CD4-positive, CD25-positive, alpha-beta regulatory T cell (primary cell): ENCODE measurements around the gene FASTKD3. TPM values are rescaled to one million over a fixed set of nuclear protein-coding genes. Genes with fewer than 3 reads are reported as not detected.

Experiments used
- ATAC-seq, 2 donors: fragments of 150-1000 bp; cut with Tn5 transposase; one replicate each; pipeline ENCODE4 v1.10.0; 2021; ENCODE audit warnings: low read depth in 2 of 2, moderate number of reproducible peaks in 2 of 2, moderate library complexity in 1 of 2
- DNase-seq, 3 donors: peaks; one replicate each; pipeline versions ENCODE4 v3.0.0 to v3.0.0-alpha.2; 2012 to 2022; ENCODE audit warnings: mixed read lengths in 1 of 3
- H3K27ac ChIP-seq: one replicate; pipeline ENCODE4 v1.7.0; 2013; ENCODE audit warnings: mild to moderate bottlenecking, low read length; ENCODE audit not compliant: insufficient read depth, poor library complexity, severe bottlenecking
- H3K27me3 ChIP-seq: one replicate; pipeline ENCODE4 v1.7.0; 2013; ENCODE audit warnings: low read length; ENCODE audit not compliant: control insufficient read depth, insufficient read depth
- H3K36me3 ChIP-seq: one replicate; pipeline ENCODE4 v1.7.0; 2013; ENCODE audit warnings: mild to moderate bottlenecking, low read length, moderate library complexity; ENCODE audit not compliant: control insufficient read depth, insufficient read depth
- H3K4me1 ChIP-seq: 2 replicates; pipeline ENCODE4 v1.7.0; 2013; ENCODE audit warnings: mild to moderate bottlenecking, low read length; ENCODE audit not compliant: insufficient read depth, control insufficient read depth, poor library complexity, severe bottlenecking
- H3K4me3 ChIP-seq: one replicate; pipeline ENCODE4 v1.7.0; 2013; ENCODE audit warnings: low read depth, mild to moderate bottlenecking, low read length, moderate library complexity
- H3K9me3 ChIP-seq, 2 experiments: 1 replicate in 1 of 2; 2 replicates in 1 of 2; pipeline ENCODE4 v1.7.0; 2013; ENCODE audit warnings: low read length in 2 of 2, mild to moderate bottlenecking in 1 of 2, moderate library complexity in 1 of 2; ENCODE audit not compliant: control insufficient read depth in 2 of 2
- H3K27ac Mint-ChIP-seq, 3 donors: one replicate each; pipeline ENCODE4 v1.8.0; 2020 to 2022; ENCODE audit warnings: mild to moderate bottlenecking in 3 of 3, mixed read lengths in 3 of 3, moderate library complexity in 2 of 3
- H3K27me3 Mint-ChIP-seq: one replicate; pipeline ENCODE4 v1.8.0; 2022; ENCODE audit warnings: mild to moderate bottlenecking, mixed read lengths
- H3K36me3 Mint-ChIP-seq: one replicate; pipeline ENCODE4 v1.8.0; 2020; ENCODE audit warnings: mixed read lengths
- H3K4me1 Mint-ChIP-seq, 4 donors: one replicate each; pipeline ENCODE4 v1.8.0; 2020 to 2022; ENCODE audit warnings: mixed read lengths in 4 of 4, mild to moderate bottlenecking in 1 of 4
- H3K4me3 Mint-ChIP-seq, 4 donors: one replicate each; pipeline ENCODE4 v1.8.0; 2020 to 2022; ENCODE audit warnings: mild to moderate bottlenecking in 4 of 4, mixed read lengths in 4 of 4, moderate library complexity in 3 of 4
- H3K9me3 Mint-ChIP-seq, 7 donors: one replicate each; pipeline ENCODE4 v1.8.0; 2020 to 2022; ENCODE audit warnings: mixed read lengths in 7 of 7, mild to moderate bottlenecking in 3 of 7, moderate library complexity in 2 of 7
- polyA plus RNA-seq, 4 donors: library from polyadenylated mRNA; unstranded; fragments of 300-500 nt; fragmentation: Illumina TruSeq; gene quantifications; one replicate each; pipeline ENCODE4 v1.2.3, GENCODE V29; 2021
- total RNA-seq: library from RNA; stranded (reverse); gene quantifications from one replicate; pipeline ENCODE4 v1.2.3, GENCODE V29; 2022

The FASTKD3 gene
- total and polyA plus RNA-seq, 5 donors from 2014 or later: 7.0 to 16.8 (median 15.2) TPM

DNA sequence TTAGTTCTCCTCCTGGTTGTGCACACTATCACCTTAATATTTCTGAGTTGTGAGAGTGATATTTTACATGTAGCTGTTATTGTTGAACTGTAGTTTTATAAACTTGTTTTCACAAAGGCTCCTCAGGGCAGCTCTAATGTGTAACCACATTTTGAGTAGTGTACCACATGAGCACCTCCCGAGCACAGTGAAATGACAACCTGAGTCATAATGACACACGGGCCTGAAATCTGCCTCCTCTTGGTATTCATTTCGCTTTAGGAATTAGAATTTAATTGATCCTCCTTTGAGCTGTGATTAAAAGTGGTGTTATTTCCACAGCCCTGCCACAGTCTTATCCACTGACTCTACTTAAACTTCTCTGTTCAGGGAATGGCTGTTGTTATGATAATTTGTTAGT lies 8.0 kb upstream of the FASTKD3 start:
- H3K36me3 Mint-ChIP-seq: peaks cover 54% of the 10 kb centered on the region
- H3K4me3 Mint-ChIP-seq: peak overlapping the region in 3 of 4 donors; percentile 53 to 62 (median 56)
- H3K4me1 ChIP-seq: peaks cover 50% of the 10 kb centered on the region
- H3K27me3 ChIP-seq: no peaks in the 10 kb centered on the region
- H3K36me3 ChIP-seq: peaks cover 71% of the 10 kb centered on the region
- DNase-seq (peak in 2 of 3 donors; percentile 24 to 52), ATAC-seq (peak; percentile 62 to 70)
- peak overlapping the region; percentile 64 for H3K4me3 ChIP-seq
- H3K9me3 Mint-ChIP-seq: no peaks in the 10 kb centered on the region
- peaks cover 40 to 79% (median 60%) of the 10 kb centered on the region in 4 donors for H3K4me1 Mint-ChIP-seq
- peak overlapping the region; percentile 58 for H3K27ac ChIP-seq
- H3K9me3 ChIP-seq: no peaks in the 10 kb centered on the region
- no peaks in the 10 kb centered on the region for H3K27me3 Mint-ChIP-seq
- peak overlapping the region; percentile 15 to 73 (median 47) for H3K27ac Mint-ChIP-seq

DNA sequence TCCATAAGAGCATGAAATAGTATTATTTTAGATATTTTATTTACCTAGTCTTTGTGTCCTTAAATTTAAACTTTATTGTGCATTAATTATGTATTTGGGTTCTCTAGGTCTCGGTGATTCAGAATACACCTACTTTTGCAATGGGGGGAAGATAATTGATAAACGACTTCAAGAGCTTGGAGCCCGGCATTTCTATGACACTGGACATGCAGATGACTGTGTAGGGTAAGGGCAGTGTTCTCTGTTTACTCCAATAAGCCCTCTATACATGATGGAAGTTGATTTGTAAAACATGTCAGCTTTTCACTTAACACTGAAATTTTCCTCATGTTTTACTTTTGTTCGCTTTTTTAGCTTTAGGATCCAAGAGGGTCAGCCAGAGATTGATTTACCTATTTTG lies 6.3 kb upstream of the FASTKD3 start:
- H3K36me3 Mint-ChIP-seq: peaks cover 41% of the 10 kb centered on the region
- H3K9me3 ChIP-seq: no peaks in the 10 kb centered on the region
- H3K4me1 Mint-ChIP-seq: peaks cover 43 to 81% (median 65%) of the 10 kb centered on the region in 4 donors
- no peaks in the 10 kb centered on the region for H3K27me3 Mint-ChIP-seq
- peaks cover 67% of the 10 kb centered on the region for H3K4me1 ChIP-seq
- no peaks in the 10 kb centered on the region for H3K27me3 ChIP-seq
- H3K4me3 ChIP-seq: no peak overlapping the region
- peak overlapping the region; percentile 16 for H3K27ac ChIP-seq
- no peak for DNase-seq
- H3K4me3 Mint-ChIP-seq: peak overlapping the region in 1 of 4 donors; percentile 90
- H3K27ac Mint-ChIP-seq: no peak overlapping the region
- no peak for ATAC-seq
- H3K9me3 Mint-ChIP-seq: no peaks in the 10 kb centered on the region
- H3K36me3 ChIP-seq: peaks cover 54% of the 10 kb centered on the region

DNA sequence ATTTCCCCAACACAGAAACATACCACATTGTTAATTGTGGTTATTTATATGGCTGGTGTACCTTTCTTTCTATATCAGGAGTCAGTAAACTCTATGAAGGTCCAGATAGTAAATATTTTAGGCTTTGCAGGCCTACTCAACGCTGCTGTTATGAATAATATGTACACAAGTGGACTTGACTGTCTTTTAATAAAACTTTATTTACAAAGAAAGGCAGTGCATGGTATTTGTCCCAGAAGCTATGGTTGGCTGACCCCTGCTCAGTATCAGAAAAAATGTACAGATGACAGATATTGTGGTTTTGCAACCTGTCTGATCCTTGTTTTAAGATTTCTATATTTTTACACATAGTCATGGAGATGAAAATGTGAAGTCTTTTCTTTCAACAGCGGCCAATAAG lies 5.8 kb upstream of the FASTKD3 start:
- Mint-ChIP-seq H3K27me3 (no peaks in the 10 kb centered on the region), H3K36me3 (peaks cover 41% of the 10 kb centered on the region), H3K4me1 (peaks cover 43 to 81% (median 68%) of the 10 kb centered on the region in 4 donors), H3K9me3 (no peaks in the 10 kb centered on the region), H3K4me3 (no peak overlapping the region), H3K27ac (no peak overlapping the region)
- ATAC-seq (no peak), DNase-seq (no peak)
- Histone ChIP-seq H3K36me3 (peaks cover 49% of the 10 kb centered on the region), H3K27ac (no peak overlapping the region), H3K4me1 (peaks cover 71% of the 10 kb centered on the region), H3K4me3 (no peak overlapping the region), H3K27me3 (no peaks in the 10 kb centered on the region), H3K9me3 (no peaks in the 10 kb centered on the region)

DNA sequence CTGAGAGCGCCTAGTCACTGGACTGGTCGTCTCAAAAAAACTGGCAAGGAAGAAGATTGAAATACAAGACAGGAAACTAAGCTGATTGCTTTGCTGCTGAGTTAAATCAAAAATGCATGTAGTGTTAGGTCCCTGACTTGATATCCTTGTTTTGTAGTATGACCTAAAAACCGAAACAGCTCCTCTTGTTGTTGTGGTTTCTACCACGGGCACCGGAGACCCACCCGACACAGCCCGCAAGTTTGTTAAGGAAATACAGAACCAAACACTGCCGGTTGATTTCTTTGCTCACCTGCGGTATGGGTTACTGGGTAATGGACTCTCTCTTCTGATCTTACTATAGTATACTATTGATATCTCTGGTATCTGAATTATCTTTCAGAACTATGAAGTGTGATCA lies 4.4 kb upstream of the FASTKD3 start:
- peaks cover 31% of the 10 kb centered on the region for H3K36me3 Mint-ChIP-seq
- no peaks in the 10 kb centered on the region for H3K27me3 Mint-ChIP-seq
- H3K36me3 ChIP-seq: peaks cover 37% of the 10 kb centered on the region

DNA sequence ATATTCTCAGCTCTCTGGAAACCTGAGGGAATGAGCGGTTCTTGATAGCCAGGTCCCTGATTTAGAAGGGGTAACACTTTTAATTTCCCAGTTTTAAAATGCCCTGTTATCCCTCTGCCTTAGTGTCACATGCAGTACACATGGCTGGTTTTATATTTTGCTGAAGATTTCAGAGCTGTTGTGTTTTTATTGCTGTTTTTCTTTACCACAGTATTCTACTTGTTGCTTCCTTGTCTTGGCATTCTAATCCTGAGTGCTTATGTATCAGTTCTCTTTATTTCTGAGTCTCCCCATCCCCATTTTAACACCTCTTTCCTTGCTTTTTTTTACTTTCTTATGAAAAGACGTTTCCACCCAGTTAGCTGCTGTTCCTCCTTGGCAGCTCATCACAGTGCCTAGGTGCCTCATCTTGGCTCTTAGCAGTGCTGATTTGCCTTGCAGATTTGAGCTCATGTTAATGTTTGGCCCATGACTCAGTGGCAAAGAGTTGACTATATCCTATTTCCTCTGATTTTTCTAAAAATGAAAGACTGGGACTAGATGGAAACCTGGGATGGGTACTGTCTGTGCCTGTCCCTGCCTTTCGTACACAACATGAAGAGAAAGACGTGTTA lies 3.8 kb upstream of the FASTKD3 start:
- peaks cover 35 to 77% (median 58%) of the 10 kb centered on the region in 4 donors for H3K4me1 Mint-ChIP-seq
- Histone ChIP-seq H3K4me1 (peaks cover 72% of the 10 kb centered on the region), H3K9me3 (no peaks in the 10 kb centered on the region), H3K36me3 (peaks cover 31% of the 10 kb centered on the region), H3K4me3 (peak overlapping the region; percentile 95), H3K27ac (peak overlapping the region; percentile 82), H3K27me3 (no peaks in the 10 kb centered on the region)
- no peak for DNase-seq
- no peaks in the 10 kb centered on the region for H3K9me3 Mint-ChIP-seq
- peak overlapping the region; percentile 79 to 95 (median 87) for H3K4me3 Mint-ChIP-seq
- peak overlapping the region; percentile 90 to 98 (median 91) for H3K27ac Mint-ChIP-seq
- H3K27me3 Mint-ChIP-seq: no peaks in the 10 kb centered on the region
- ATAC-seq: no peak
- peaks cover 25% of the 10 kb centered on the region for H3K36me3 Mint-ChIP-seq

More for the DNA sequence above, 4.4 kb upstream of the FASTKD3 start:
- DNase-seq (peak in 1 of 3 donors; percentile 76), ATAC-seq (no peak)
- H3K27me3 ChIP-seq: no peaks in the 10 kb centered on the region
- peaks cover 69% of the 10 kb centered on the region for H3K4me1 ChIP-seq
- H3K4me3 Mint-ChIP-seq: peak overlapping the region; percentile 79 to 95 (median 87)
- no peaks in the 10 kb centered on the region for H3K9me3 ChIP-seq
- peak overlapping the region; percentile 82 for H3K27ac ChIP-seq
- peak overlapping the region; percentile 95 for H3K4me3 ChIP-seq
- H3K4me1 Mint-ChIP-seq: peaks cover 39 to 77% (median 62%) of the 10 kb centered on the region in 4 donors
- peak overlapping the region; percentile 90 to 98 (median 91) for H3K27ac Mint-ChIP-seq
- H3K9me3 Mint-ChIP-seq: no peaks in the 10 kb centered on the region

DNA sequence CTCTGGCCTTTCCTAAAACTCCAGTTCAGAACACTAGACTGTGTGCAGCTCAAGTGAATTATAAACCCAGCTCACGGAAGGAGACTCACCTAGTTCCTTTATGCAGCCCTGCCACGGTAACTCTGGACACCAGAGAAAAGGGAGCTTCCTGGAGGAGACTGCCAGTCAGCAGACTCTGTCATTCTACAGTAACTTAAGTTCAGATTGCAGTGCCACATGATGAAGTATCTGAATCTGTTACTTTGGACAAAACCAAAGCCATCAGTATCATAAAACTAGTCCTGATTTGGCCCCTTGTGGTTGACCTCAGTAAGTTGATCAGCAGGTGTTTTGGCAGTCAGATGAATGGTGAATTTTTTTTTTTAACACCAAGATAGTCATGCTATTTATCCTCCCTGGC lies 2.8 kb upstream of the FASTKD3 start:
- Mint-ChIP-seq H3K4me1 (peaks cover 31 to 79% (median 58%) of the 10 kb centered on the region in 4 donors), H3K9me3 (no peaks in the 10 kb centered on the region), H3K27ac (peak overlapping the region; percentile 58 to 91 (median 90)), H3K36me3 (peaks cover 18% of the 10 kb centered on the region), H3K27me3 (no peaks in the 10 kb centered on the region), H3K4me3 (peak overlapping the region; percentile 75 to 96 (median 94))
- Histone ChIP-seq H3K9me3 (no peaks in the 10 kb centered on the region), H3K27me3 (no peaks in the 10 kb centered on the region), H3K27ac (peak overlapping the region; percentile 82), H3K4me1 (peaks cover 67% of the 10 kb centered on the region), H3K4me3 (peak overlapping the region; percentile 95), H3K36me3 (peaks cover 25% of the 10 kb centered on the region)
- DNase-seq (peak in 1 of 3 donors; percentile 40), ATAC-seq (no peak)

DNA sequence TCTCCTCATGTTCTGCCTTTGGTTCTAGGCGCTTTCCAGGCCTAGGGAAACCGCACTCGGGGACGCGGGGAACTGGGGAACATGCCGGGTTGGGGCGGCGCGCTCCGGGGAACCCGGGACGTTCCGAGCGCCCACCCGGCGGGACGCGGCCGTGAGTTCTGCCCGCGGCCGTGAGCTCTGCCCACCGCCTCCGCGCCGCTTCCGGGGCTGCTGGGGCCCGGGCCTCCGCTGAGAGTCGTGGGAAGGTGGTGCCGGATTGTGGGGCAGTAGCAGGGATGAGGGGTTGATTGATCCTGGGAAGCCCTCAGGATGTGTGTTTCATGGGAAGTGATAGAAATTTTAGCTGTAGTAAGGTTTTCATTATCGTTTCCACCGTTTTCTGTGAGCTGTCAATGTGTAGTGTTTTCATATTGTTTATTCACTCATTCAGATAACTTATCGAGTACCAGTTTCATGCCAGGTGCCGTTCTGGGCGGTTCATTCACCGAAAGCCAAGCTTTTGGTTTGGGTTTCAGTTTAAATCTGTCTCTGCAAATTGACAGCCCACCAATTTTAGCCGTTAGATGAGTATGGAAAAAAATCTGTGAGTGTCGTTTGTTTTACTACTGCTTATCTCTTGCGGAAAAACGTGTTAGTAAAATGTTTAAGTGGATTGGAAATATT lies 774 bp upstream of the FASTKD3 start:
- Histone ChIP-seq H3K36me3 (peaks cover 16% of the 10 kb centered on the region), H3K27ac (peak overlapping the region; percentile 82), H3K27me3 (no peaks in the 10 kb centered on the region), H3K4me3 (peak overlapping the region; percentile 95), H3K9me3 (no peaks in the 10 kb centered on the region), H3K4me1 (peaks cover 63% of the 10 kb centered on the region)
- peak; percentile 5 to 13 for ATAC-seq
- Mint-ChIP-seq H3K27me3 (no peaks in the 10 kb centered on the region), H3K4me3 (peak overlapping the region; percentile 95 to 96 (median 95)), H3K9me3 (no peaks in the 10 kb centered on the region), H3K27ac (peak overlapping the region; percentile 78 to 91 (median 90)), H3K36me3 (peaks cover 21% of the 10 kb centered on the region), H3K4me1 (peaks cover 35 to 87% (median 51%) of the 10 kb centered on the region in 4 donors)
- DNase-seq: peak in 1 of 3 donors; percentile 56
